ENCODE results near the gene GALNT2.

The GALNT2 gene

GRCh38 chr1:230158415-230159291 is 91.6 kb downstream of the GALNT2 start:
- DNase-seq (ENCODE audit: low spot score): no peak
- no peak for FAIRE-seq

GRCh38 chr1:230159580-230159979 is 92.5 kb downstream of the GALNT2 start:
- FAIRE-seq: no peak
- no peak for DNase-seq (ENCODE audit: low spot score)

GRCh38 chr1:230160957-230161771 is 94.1 kb downstream of the GALNT2 start:
- no peak for DNase-seq (ENCODE audit: low spot score)
- no peak for FAIRE-seq

- no peak for DNase-seq (ENCODE audit: low spot score)
- FAIRE-seq: no peak
These were observed 96.2 kb downstream of the GALNT2 start for GRCh38 chr1:230163205-230163604.

GRCh38 chr1:230163719-230164118 is 96.7 kb downstream of the GALNT2 start:
- FAIRE-seq: no peak
- DNase-seq (ENCODE audit: low spot score): no peak

- FAIRE-seq: no peak
- DNase-seq (ENCODE audit: low spot score): no peak
These were observed 98.5 kb downstream of the GALNT2 start for GRCh38 chr1:230165536-230165935.

- FAIRE-seq (no peak), DNase-seq (ENCODE audit: low spot score) (no peak)
These were observed 99.5 kb downstream of the GALNT2 start for GRCh38 chr1:230166366-230167132.

- FAIRE-seq (peak; percentile 70), DNase-seq (ENCODE audit: low spot score) (peak; percentile 65)
These were observed 100.4 kb downstream of the GALNT2 start for GRCh38 chr1:230167419-230167852.

- DNase-seq (ENCODE audit: low spot score) (no peak), FAIRE-seq (no peak)
These were observed 102.6 kb downstream of the GALNT2 start for GRCh38 chr1:230169454-230170152.

- DNase-seq (ENCODE audit: low spot score): no peak
- FAIRE-seq: no peak
These were observed 103.1 kb downstream of the GALNT2 start for GRCh38 chr1:230170153-230170547.

GRCh38 chr1:230170622-230171021 is 103.6 kb downstream of the GALNT2 start:
- DNase-seq (ENCODE audit: low spot score) (no peak), FAIRE-seq (no peak)

- DNase-seq (ENCODE audit: low spot score): no peak
- no peak for FAIRE-seq
These were observed 104.4 kb downstream of the GALNT2 start for GRCh38 chr1:230171356-230172015.

GRCh38 chr1:230172016-230172537 is 105.0 kb downstream of the GALNT2 start:
- DNase-seq (ENCODE audit: low spot score) (no peak), FAIRE-seq (no peak)

GRCh38 chr1:230173187-230173975 is 106.3 kb downstream of the GALNT2 start:
- DNase-seq (ENCODE audit: low spot score) (no peak), FAIRE-seq (no peak)

GRCh38 chr1:230174041-230174440 is 107.0 kb downstream of the GALNT2 start:
- DNase-seq (ENCODE audit: low spot score): no peak
- no peak for FAIRE-seq

- FAIRE-seq: no peak
- no peak for DNase-seq (ENCODE audit: low spot score)
These were observed 107.6 kb downstream of the GALNT2 start for GRCh38 chr1:230174471-230175162.

- DNase-seq (ENCODE audit: low spot score): no peak
- no peak for FAIRE-seq
These were observed 108.2 kb downstream of the GALNT2 start for GRCh38 chr1:230175163-230175747.

- no peak for DNase-seq (ENCODE audit: low spot score)
- no peak for FAIRE-seq
These were observed 108.8 kb downstream of the GALNT2 start for GRCh38 chr1:230175839-230176238.

All from urothelium cell line (cell line).